Measurements from ENCODE around the gene TUFT1. TPM values are rescaled to one million over a fixed set of nuclear protein-coding genes. Genes with fewer than 3 reads are reported as not detected.

TUFT1 gene
- total RNA-seq: 4.5 and 8.5 TPM in 2 replicates

GRCh38 chr1:151540021-151540981, at the start of gene TUFT1:
Gene TUFT1, plus strand, starts transcription at chr1:151540309. Its CDS starts 58 bp downstream, at chr1:151540367.

GRCh38 chr1:151510957-151511635, 29.0 kb upstream of the TUFT1 start, which contains the start of gene CGN:
Gene CGN, plus strand, starts transcription at chr1:151511387. Its CDS starts 7,133 bp downstream, at chr1:151518520.

GRCh38 chr1:151611832-151612500, 71.9 kb downstream of the TUFT1 start, which contains the start of gene SNX27:
Gene SNX27, plus strand, starts transcription at chr1:151612050. Its CDS starts 152 bp downstream, at chr1:151612202.

Other genes with a start within 250 kb of the TUFT1 start
- gene PI4KB, start 212.9 kb upstream of the TUFT1 start, total RNA-seq: 47.9 and 74.1 TPM in 2 replicates
- gene RFX5, start 193.1 kb upstream of the TUFT1 start, total RNA-seq: 29.6 and 32.4 TPM in 2 replicates
- 22.2 and 25.0 TPM in 2 replicates for gene SELENBP1, start 167.6 kb upstream of the TUFT1 start, total RNA-seq
- gene PSMB4, start 140.7 kb upstream of the TUFT1 start, total RNA-seq: 352 and 425 TPM in 2 replicates
- gene POGZ, start 80.8 kb upstream of the TUFT1 start, total RNA-seq: 16.7 and 18.0 TPM in 2 replicates
- 0.11 and 0.12 TPM in 2 replicates for gene CGN, start 28.9 kb upstream of the TUFT1 start, total RNA-seq
- gene SNX27, start 71.7 kb downstream of the TUFT1 start, total RNA-seq: 36.2 and 40.7 TPM in 2 replicates
- not detected in 2 replicates for gene CELF3, start 176.5 kb downstream of the TUFT1 start, total RNA-seq
- not detected in 2 replicates for gene RIIAD1, start 181.2 kb downstream of the TUFT1 start, total RNA-seq
- 75.2 and 91.1 TPM in 2 replicates for gene MRPL9, start 223.2 kb downstream of the TUFT1 start, total RNA-seq